SK-N-SH (cell line): Measurements from ENCODE around the gene PTPDC1.

Source experiments
- CTCF ChIP-seq: fragments of 200-600 bp; sonication (generic); IDR thresholded peaks from 2 replicates; pipeline ENCODE4 v1.6.1; 2017; ENCODE audit warnings: antibody characterized with exemption, mild to moderate bottlenecking, moderate library complexity
- FOSL2 ChIP-seq: IDR thresholded peaks from 2 replicates; pipeline ENCODE4 v1.4.0; 2012; ENCODE audit warnings: low read depth, mild to moderate bottlenecking, moderate library complexity, borderline replicate concordance
- IRF3 ChIP-seq: fragments of 150-350 bp; IDR thresholded peaks from 2 replicates; pipeline ENCODE4 v1.6.1; 2016; ENCODE audit warnings: mild to moderate bottlenecking, low read depth, low read length
- JUND ChIP-seq: IDR thresholded peaks from 2 replicates; pipeline ENCODE4 v1.4.0; 2012
- MAX ChIP-seq: IDR thresholded peaks from 2 replicates; pipeline ENCODE4 v1.4.0; 2012; ENCODE audit warnings: low read depth
- NFIC ChIP-seq: IDR thresholded peaks from 2 replicates; pipeline ENCODE4 v1.4.0; 2012; ENCODE audit warnings: borderline replicate concordance
- PBX3 ChIP-seq: IDR thresholded peaks from 2 replicates; pipeline ENCODE4; 2012
- POLR2AphosphoS5 ChIP-seq: IDR thresholded peaks from 2 replicates; pipeline ENCODE4 v1.6.1; 2012; ENCODE audit warnings: low read depth, low read length
- RAD21 ChIP-seq: IDR thresholded peaks from 2 replicates; pipeline ENCODE4 v1.6.1; 2012; ENCODE audit warnings: mild to moderate bottlenecking, low read length
- SIN3A ChIP-seq: IDR thresholded peaks from 2 replicates; pipeline ENCODE4 v1.6.1; 2012; ENCODE audit warnings: low read depth, mild to moderate bottlenecking, low read length, moderate library complexity, borderline replicate concordance
- TEAD4 ChIP-seq: IDR thresholded peaks from 2 replicates; pipeline ENCODE4 v1.4.0; 2012; ENCODE audit warnings: mild to moderate bottlenecking, borderline replicate concordance; ENCODE audit not compliant: insufficient read depth
- ZBTB33 ChIP-seq: IDR thresholded peaks from 2 replicates; pipeline ENCODE4 v1.4.0; 2012; ENCODE audit warnings: low read depth, borderline replicate concordance

- TF ChIP-seq SIN3A = no peak
- TF ChIP-seq CTCF = no peak
- no peak for TF ChIP-seq FOSL2
- TF ChIP-seq JUND = no peak
- TF ChIP-seq PBX3 = no peak
- no peak for TF ChIP-seq MAX
- no peak for TF ChIP-seq POLR2AphosphoS5
- TF ChIP-seq TEAD4 = no peak
- TF ChIP-seq IRF3 = no peak
- TF ChIP-seq ZBTB33 = no peak
- TF ChIP-seq NFIC = no peak
- no peak for TF ChIP-seq RAD21
Measured at GRCh38 chr9:94128580-94128979, 44.3 kb downstream of the PTPDC1 start.
